Tibial nerve (tissue), 4 donors: Measurements from ENCODE around the gene ITGAD. TPM values are rescaled to one million over a fixed set of nuclear protein-coding genes. Genes with fewer than 3 reads are reported as not detected.

Source experiments
- DNase-seq, 2 donors: peaks; one replicate each; pipeline ENCODE4 v3.0.0-alpha.2; 2019; ENCODE audit warnings: low spot score in 2 of 2
- H3K27ac ChIP-seq, 4 donors: fragments of 200-600 bp; sonication (generic) in 3 of 4; one replicate each; pipeline ENCODE4 v1.5.1; 2017 to 2019; ENCODE audit warnings: mild to moderate bottlenecking in 1 of 4
- H3K27me3 ChIP-seq, 2 donors: fragments of 200-600 bp; sonication (generic) in 1 of 2; one replicate each; pipeline versions ENCODE4 v1.5.1 to v1.6.0; 2017 to 2019
- H3K36me3 ChIP-seq, 3 donors: fragments of 200-600 bp; sonication (generic); one replicate each; pipeline ENCODE4 v1.5.1; 2018 to 2019
- H3K4me1 ChIP-seq, 4 donors: fragments of 200-600 bp; sonication (generic) in 3 of 4; one replicate each; pipeline ENCODE4 v1.5.1; 2017 to 2019
- H3K4me3 ChIP-seq, 4 donors: fragments of 200-600 bp; sonication (generic) in 3 of 4; one replicate each; pipeline ENCODE4 v1.5.1; 2017 to 2019; ENCODE audit warnings: mild to moderate bottlenecking in 1 of 4, moderate library complexity in 1 of 4
- H3K9me3 ChIP-seq, 4 donors: fragments of 200-600 bp; sonication (generic) in 3 of 4; one replicate each; pipeline ENCODE4 v1.5.1; 2017 to 2019
- CTCF ChIP-seq, 5 experiments: fragments of 200-600 bp in 3 of 5; fragments of 450-650 bp in 2 of 5; sonication (generic) in 3 of 5; IDR thresholded peaks; one replicate each; pipeline ENCODE4 v1.5.1; 2016 to 2019; ENCODE audit warnings: antibody characterized with exemption in 5 of 5, mild to moderate bottlenecking in 3 of 5, moderate library complexity in 2 of 5
- EP300 ChIP-seq, 2 donors: sonication (generic); formaldehyde crosslinking; IDR thresholded peaks; one replicate each; pipeline ENCODE4 v1.6.1; 2017; ENCODE audit warnings: antibody characterized with exemption in 2 of 2, mild to moderate bottlenecking in 1 of 2
- POLR2A ChIP-seq, 2 donors: fragments of 450-650 bp; IDR thresholded peaks; one replicate each; pipeline ENCODE4 v1.6.1; 2017; ENCODE audit warnings: antibody characterized with exemption in 2 of 2, mild to moderate bottlenecking in 2 of 2, moderate library complexity in 2 of 2
- WGBS, 2 donors: methylation state at CpG; one replicate each; pipeline ENCODE4 v1.1.5; 2018; 5-methylcytosine and 5-hydroxymethylcytosine counted together
- total RNA-seq, 4 donors: library from RNA; depleted of rRNA; stranded (reverse); fragments of >200 nt; gene quantifications; one replicate each; pipeline ENCODE4 v1.1.0, GENCODE V29; 2016

ITGAD gene
- total RNA-seq, 4 donors from 2014 or later: under 0.01 to 0.22 TPM; not detected in 2

GRCh38 chr16:31377210-31377903, 15.8 kb upstream of the ITGAD start:
- Histone ChIP-seq H3K27ac (no peak overlapping the region), H3K36me3 (no peaks in the 10 kb centered on the region), H3K27me3 (no peaks in the 10 kb centered on the region), H3K4me1 (no peaks in the 10 kb centered on the region), H3K4me3 (no peak overlapping the region), H3K9me3 (peaks cover 0 to 18% (median 0%) of the 10 kb centered on the region in 4 donors)
- WGBS, 2 donors: 77 to 79% methylated on average over 7 of the region's 7 CpGs
- DNase-seq: no peak
- TF ChIP-seq EP300 (IDR thresholded peaks at IDR 0.05): no peak
- no peak for TF ChIP-seq CTCF (IDR thresholded peaks at IDR 0.05)
- no peak for TF ChIP-seq POLR2A (IDR thresholded peaks at IDR 0.05)

GRCh38 chr16:31380201-31380600, 12.9 kb upstream of the ITGAD start:
- WGBS, 2 donors: 77 to 78% methylated on average over 11 to 12 of the region's 12 CpGs
- no peak for DNase-seq
- Histone ChIP-seq H3K27me3 (no peaks in the 10 kb centered on the region), H3K27ac (no peak overlapping the region), H3K9me3 (peaks cover 0 to 15% (median 0%) of the 10 kb centered on the region in 4 donors), H3K4me1 (no peaks in the 10 kb centered on the region), H3K4me3 (no peak overlapping the region), H3K36me3 (no peaks in the 10 kb centered on the region)
- TF ChIP-seq POLR2A (IDR thresholded peaks at IDR 0.05) (no peak), CTCF (IDR thresholded peaks at IDR 0.05) (no peak), EP300 (IDR thresholded peaks at IDR 0.05) (no peak)

- Histone ChIP-seq H3K27me3 (no peaks in the 10 kb centered on the region), H3K4me1 (no peaks in the 10 kb centered on the region), H3K4me3 (no peak overlapping the region), H3K36me3 (no peaks in the 10 kb centered on the region), H3K9me3 (peaks cover 0 to 8% (median 0%) of the 10 kb centered on the region in 4 donors), H3K27ac (no peak overlapping the region)
- WGBS, 2 donors: 19 to 22% methylated on average over 13 to 14 of the region's 14 CpGs
- TF ChIP-seq EP300 (IDR thresholded peaks at IDR 0.05) (no peak), CTCF (IDR thresholded peaks at IDR 0.05) (peak; percentile 24 to 46 (median 43)), POLR2A (IDR thresholded peaks at IDR 0.05) (no peak)
- peak in 1 of 2 donors; percentile 42 for DNase-seq
Measured at GRCh38 chr16:31382485-31383161, 10.5 kb upstream of the ITGAD start.

GRCh38 chr16:31385680-31386079, 7.5 kb upstream of the ITGAD start:
- H3K36me3 ChIP-seq: no peaks in the 10 kb centered on the region
- H3K27ac ChIP-seq: peak overlapping the region in 2 of 4 donors; percentile 5 to 50
- peaks cover 0 to 8% (median 0%) of the 10 kb centered on the region in 4 donors for H3K9me3 ChIP-seq
- TF ChIP-seq EP300 (IDR thresholded peaks at IDR 0.05) (no peak), POLR2A (IDR thresholded peaks at IDR 0.05) (no peak), CTCF (IDR thresholded peaks at IDR 0.05) (no peak)
- H3K4me3 ChIP-seq: no peak overlapping the region
- no peak for DNase-seq
- 87 to 93% methylated on average over 4 of the region's 4 CpGs for WGBS, 2 donors
- H3K27me3 ChIP-seq: no peaks in the 10 kb centered on the region
- no peaks in the 10 kb centered on the region for H3K4me1 ChIP-seq
